Limb (tissue), 2 donors: ENCODE results near the gene SHMT1.
"Not testable (repeated sequence)": the region's sequence is repeated elsewhere in the genome, so short reads cannot be mapped to it uniquely, and the experiment has no call there.

Experiments used
- DNase-seq, 2 donors: peaks; one replicate each; pipeline ENCODE4 v3.0.0-alpha.2; 2016; ENCODE audit errors: extremely low spot score in 2 of 2

SHMT1 gene

DNA sequence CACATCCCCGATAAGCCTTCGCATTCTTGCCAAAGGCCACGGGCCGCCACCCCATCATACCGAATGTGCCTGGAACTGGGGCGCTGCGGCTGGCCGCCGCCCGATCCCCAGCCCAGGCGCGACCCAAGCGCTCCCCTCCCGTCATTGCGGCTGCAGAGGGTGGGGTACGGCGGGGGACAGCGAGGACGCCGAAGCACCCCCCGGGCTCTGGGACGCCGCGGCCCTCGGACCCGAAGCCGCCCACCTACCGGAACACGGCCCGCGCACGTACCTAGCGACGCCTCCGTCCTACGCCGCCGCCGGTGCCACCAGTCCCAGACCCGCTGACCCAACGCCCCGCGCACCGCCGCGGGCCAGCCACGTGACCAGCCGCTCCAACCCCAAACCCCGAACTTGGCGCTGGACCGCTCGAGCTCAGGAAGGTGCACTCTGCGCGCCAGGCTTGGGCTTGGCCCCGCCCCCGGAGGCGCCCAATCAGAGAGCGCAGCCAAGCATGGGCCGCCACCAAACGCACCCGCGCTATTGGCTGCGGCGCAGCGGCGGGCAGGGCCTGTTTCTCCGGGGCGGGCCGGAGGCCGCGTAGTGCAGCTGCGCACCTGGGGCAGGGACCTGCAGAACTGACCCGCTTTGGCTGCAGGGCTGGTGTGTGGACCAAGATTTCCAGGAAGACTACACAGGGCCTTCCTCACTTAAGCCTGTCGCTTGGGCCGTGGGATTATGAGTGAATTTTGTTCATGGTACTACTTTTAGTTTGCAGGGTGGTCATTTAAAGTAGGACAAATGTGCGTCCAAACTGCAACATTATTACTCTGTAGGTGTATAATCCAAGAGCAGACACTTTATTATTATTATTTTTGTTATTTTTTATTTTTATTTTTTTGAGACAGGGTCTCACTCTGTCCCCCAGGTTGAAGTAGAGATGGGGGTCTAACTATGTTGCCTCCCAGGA, at the start of gene SHMT1:
Gene SHMT1 (minus strand): TSS at position 450 of the 949 bp plus-strand sequence. CDS start 7,569 bp downstream, outside the sequence.
- peak; percentile 92 to 93 for DNase-seq

- DNase-seq, result not testable (repeated sequence)
Observed at GRCh38 chr17:18412001-18412538, 48.7 kb upstream of the SHMT1 start.

DNA sequence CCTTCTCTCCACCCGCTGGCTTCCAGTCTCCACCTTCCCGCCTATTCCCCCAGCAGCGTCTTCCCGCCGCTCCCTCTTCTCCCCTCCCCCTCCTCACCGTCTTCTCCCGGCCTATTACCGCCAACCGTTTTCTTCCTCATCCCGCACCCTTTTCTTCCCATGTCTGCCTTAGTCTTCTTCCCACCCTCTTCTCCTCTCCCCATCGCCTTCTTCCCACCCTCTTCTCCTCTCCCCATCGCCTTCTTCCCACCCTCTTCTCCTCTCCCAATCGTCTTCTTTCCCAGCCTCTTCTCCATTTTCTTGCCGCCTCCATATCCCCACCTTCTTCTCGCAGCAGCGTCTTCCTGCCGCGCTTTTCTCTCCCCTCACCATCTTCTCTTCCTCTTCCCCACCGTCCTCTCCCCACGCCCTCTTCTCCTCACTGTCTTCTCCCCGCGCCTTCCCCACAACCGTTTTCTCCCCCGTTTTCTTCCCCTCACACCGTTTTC, 48.1 kb upstream of the SHMT1 start:
- DNase-seq, result peak; percentile 62 to 64

DNA sequence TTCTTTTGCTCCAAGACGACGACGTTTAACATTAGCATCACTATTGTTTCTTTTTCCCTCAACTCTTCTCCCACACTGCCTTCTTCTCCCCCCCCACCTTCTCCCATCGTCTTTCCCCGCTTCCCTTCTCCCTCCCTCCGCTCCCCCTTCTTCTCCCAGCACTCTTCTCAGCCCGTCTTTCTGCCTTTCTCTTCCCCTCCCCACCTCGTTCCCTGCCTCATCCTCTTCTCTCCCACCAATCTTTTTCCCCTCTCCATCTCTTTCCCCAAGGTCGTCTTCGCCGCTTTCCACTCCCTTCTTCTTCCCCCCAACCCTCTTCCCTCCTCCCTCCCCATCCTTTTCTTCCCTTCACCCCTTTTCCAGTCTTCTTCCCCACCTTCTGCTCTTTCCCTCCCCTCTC, 47.4 kb upstream of the SHMT1 start:
- DNase-seq, result peak; percentile 27 to 67

DNA sequence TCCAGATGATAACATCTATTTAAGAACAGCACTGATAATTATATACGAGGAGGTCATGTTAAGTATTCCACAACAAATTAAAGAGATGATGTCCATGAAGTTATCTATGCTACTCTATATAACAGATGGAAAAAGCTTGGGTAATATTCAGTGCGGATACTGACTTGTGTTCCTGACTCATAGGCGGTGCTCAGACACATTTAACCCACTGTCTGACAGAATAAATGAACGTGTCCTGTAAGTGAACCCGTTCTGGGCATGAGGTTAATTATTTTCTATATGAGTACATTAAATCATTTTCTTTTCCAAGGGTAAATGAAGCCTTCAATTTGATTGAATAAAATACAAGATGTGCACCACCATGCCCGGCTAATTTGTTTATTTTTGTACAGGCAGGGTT, 46.0 kb upstream of the SHMT1 start:
- DNase-seq, result not testable (repeated sequence)

DNA sequence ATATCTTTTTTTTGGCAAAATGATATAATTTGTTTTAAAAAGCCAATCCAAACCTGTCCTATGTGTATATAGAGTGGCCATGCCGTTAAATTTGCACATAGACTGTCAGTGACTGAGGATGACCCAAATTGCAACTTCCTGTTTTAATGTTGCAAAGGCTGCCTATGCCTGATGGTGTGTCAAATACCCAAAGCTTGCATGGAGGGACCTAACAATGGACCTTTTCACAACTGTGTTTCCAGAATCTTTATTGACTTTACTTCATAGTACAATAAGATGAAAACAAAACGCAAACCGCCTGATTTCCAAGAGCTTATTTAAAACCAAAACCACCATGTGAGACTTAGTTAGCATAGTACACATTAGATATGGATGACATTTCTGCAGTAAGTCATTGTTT, 45.6 kb upstream of the SHMT1 start:
- DNase-seq, result not testable (repeated sequence)

DNA sequence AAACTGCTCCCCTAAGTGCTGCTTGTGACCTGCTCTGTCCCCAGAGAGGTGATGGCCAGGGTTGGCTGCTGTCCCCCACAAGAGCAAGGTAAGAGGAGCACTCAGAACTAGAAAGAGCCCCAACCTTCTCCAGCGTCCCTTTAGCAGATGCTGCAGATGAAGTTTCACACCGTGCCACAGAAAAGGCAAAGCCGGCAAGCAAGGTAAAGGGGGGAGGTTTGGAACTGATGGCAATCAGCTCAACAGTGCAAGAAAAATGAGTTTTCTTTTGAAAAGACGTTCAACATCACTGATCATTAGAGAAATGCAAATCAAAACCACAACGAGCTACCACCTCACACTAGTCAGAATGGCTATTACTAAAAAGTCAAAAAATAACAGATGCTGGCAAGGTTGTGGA, 40.3 kb upstream of the SHMT1 start:
- DNase-seq, result not testable (repeated sequence)

- not testable (repeated sequence) for DNase-seq
Observed at GRCh38 chr17:18403166-18403565, 39.8 kb upstream of the SHMT1 start.

- not testable (repeated sequence) for DNase-seq
Observed at GRCh38 chr17:18401872-18402590, 38.7 kb upstream of the SHMT1 start.

DNA sequence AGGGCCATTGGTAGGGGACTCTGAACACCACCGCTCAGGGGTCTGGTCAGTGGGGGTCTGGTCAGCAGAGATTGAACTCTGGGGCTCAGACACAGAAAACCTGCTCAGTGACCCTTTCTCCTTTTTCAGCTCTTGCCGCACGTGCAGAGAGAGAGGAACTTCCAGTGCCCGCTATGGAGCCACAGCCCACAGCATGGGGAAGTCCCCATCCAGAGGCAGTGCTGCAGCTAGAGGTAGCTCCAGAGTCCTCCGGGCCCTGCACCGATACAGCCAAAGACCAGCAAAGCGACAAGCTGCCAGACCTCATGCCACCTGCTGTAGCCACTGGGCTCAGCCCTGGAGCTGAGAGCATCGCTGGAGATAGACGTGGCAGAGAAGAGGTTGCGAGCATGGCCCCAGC, 25.4 kb upstream of the SHMT1 start:
- not testable (repeated sequence) for DNase-seq

DNA sequence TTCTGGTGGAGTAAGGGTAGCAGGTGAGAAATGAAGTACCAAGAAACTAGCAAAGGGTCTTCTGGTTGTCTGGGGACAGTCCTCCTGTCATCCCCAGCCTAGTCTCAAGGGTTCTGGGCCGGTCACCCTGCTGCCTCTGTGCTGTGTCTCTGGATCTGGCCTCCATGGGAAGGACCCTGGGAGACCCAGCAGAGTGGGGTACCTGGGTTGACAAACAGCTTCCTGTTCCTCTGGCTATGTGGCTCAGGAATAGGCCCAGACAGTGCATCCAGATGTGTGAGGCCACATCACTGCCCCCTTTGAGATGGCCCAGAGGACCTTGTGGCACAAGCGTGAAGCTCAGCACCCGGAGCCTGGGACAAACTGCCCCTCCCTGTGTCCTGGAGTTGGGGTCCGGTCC, 24.9 kb upstream of the SHMT1 start:
- DNase-seq, result not testable (repeated sequence)

GRCh38 chr17:18387583-18387982, 24.2 kb upstream of the SHMT1 start:
- not testable (repeated sequence) for DNase-seq

DNA sequence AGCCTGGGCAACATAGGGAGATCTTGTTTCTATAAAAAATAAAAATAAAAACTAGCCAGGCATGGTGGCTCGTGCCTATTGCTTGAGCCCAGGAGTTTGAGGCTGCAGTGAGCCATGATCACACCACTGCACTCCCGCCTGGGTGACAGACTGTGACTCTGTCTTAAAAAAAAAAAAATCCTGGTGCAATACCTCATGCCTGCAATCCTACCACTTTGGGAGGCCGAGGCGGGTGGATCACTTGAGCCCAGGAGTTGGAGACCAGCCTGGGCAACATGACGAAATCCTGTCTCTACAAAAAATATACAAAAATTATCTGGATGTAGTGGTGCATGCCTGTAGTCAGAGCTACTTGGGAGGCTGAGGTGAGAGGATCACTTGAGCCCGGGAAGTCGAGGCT, 20.9 kb upstream of the SHMT1 start:
- not testable (repeated sequence) for DNase-seq

DNA sequence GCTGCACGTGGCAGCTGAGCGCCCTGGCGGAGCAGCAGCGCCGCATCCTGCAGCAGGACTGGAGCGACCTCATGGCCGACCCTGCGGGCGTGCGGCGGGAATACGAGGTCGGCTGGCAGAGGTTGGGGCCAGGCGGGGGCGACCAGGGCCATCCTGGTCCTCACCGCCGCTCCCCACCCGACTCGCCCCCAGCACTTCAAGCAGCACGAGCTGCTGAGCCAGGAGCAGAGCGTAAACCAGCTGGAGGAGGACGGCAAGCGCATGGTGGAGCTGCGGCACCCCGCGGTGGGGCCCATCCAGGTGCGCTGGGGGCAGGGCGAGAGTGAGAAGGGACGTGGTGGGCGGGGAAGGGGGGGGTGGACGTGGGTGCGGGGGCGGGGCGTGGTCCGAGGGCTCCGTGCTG, 19.7 kb upstream of the SHMT1 start:
- DNase-seq, result not testable (repeated sequence)

DNA sequence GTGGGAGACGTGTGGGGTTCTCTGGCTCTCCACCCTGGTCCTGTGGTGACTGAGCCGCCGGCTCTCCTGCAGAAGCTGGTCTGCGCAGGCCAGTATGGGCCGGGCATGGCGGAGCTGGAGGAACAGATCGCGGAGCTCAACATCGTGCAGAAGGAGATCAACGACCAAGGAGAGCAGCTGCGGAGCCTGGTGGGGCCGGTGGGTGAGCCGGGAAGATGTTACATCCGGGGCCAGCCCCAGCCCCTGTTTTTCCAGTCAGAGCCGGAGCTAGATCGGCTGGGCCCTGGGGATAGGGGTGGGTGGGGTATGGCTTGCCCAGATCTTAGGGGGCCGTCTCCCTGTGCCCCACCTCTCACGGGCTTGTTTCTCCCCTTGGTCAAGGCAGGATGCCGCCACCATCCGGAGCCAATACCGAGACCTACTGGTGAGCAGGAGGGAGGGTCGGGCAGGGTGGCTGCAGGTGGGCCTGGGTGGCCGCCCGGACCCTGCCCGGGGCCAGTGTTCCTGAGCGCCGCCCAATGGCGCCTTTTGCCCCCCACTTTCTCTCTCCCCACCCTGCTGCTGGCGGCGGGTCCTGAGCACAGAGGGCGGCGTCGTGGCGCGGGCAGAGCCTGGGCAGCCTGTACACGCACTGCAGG, 19.2 kb upstream of the SHMT1 start:
- no peak for DNase-seq

DNA sequence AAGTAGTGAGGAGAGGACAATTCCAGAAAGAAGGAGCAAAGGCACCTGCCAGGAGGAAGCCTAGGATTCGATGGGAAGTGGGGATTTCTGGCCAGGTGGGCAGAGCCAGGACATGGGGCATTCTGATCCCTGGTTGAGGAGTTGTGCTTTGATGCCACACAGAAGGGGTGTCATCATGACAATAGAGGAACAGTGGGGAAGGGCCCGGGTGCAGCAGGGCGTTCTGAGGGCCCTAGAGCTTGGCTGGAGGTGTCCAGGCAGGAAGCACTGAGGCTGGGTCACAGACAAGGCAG, 18.5 kb upstream of the SHMT1 start:
- DNase-seq, result no peak

DNA sequence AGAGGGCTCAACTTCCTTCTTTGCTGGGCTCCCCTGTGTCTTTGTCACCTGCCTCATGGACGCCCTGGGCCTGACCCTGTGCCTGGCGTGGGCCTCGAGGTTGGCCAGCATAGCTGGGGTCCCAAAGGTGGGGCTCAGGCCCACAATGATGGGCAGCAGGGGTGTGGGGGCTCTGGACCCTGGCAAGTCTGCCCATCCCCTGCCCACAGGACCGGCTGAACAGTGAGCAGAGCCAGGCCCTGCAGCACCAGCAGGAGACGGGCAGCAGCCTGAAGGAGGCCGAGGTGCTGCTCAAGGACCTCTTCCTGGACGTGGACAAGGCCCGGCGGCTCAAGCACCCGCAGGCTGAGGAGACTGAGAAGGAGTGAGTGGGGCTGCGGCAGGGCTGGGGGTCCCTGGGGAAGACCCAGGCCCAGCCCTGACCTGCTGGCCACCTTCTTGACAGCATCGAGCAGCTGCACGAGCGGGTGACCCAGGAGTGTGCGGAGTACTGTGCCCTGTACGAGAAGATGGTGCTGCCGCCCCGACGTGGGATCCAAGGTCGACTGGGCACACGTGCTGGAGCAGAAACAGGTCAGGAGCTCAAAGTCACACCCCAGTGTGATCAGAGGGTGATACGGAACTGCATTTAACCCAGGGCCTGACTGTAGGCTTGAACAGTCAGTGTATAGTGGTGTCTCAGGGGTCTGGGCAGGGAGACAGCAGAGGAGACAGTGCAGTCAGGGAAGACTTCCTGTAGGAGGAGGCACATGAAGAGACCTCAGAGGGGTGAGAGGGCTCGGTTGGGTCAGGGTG, 18.0 kb upstream of the SHMT1 start:
- DNase-seq, result no peak

DNA sequence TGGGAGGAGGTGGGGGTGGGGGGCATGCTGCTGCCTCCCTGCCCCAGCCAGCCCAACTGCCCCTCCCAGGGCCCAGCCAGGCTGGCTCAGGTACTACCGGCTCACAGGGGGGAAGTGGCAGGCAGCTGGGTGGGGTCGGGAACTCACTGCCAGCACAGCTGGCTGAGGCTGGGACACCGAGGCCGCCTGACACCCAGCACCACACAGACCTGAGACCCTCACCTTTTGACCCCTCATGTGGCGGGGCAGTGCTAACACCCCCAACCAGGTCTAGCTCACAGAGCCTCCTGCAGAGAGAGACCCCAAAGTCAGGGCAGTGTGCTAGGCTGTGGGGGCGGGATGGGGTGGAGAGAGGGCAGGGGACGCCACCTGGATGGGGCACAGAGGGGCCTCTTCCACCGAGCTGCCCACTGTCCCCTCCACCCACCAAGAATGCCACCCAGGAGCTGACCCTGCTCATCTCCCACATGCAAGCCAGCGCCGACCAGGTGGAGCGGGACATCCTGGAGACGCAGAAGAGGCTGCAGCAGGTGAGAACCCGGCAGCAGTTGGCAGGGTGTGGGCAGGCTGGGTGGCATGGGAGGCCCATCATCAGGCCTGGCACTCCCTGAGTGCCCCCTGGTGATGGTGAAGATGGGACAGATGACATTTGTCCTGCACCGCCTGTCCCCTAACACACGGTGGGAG, 17.3 kb upstream of the SHMT1 start:
- no peak for DNase-seq

DNA sequence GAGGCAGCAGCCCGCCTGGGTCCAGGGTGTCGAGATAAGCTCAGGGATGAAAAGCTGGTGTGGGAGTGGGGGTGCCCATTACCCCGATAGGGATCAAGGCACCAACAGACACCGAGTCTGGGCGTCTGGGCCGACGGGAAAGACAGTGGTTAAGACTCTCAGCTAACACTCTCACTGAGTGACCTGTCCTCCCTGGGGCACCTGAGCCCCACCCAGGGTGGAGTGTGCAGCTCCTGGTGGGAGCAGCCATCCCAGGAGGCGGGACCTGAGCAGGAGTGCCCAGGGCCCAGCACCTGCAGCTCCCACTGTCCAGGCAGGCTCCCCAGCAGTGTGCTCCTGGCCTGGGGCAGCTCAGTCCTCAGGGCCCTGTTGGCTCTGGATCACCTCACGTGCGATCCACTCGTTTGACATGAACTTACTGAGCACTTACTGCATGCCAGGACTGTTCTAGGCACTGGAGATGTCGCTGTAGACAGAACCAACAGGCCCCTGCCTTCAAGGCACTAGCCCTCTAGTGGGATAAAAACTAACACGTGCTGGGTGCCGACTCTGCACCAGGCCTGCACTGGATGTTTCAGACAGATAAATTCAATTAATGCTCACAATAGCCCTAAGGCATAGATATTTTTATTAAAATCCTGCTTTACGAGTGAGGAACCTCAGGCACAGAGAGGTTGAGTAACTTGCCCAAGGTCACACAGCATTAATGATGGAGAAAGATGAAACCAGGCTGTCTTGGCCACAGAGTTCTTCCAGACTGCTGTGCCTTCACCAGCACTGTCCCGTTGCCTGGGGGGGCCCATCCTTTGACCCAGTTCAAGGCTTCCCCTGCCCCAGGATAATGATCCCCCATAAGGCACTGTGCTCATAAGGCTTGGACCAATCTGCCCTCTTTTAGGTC, 16.1 kb upstream of the SHMT1 start:
- no peak for DNase-seq
